Measurements from ENCODE around the gene ERGIC2. TPM values are rescaled to one million over a fixed set of nuclear protein-coding genes. Genes with fewer than 3 reads are reported as not detected.

ERGIC2 gene
- total RNA-seq, 1 experiment from 2014 or later = 111 TPM

GRCh38 chr12:29329411-29329810, 51.6 kb downstream of the ERGIC2 start:
- Mint-ChIP-seq H3K36me3 (ENCODE audit: insufficient read depth, unreplicated experiment) (no peaks in the 10 kb centered on the region), H3K27me3 (ENCODE audit: insufficient read depth, unreplicated experiment) (no peaks in the 10 kb centered on the region), H3K4me3 (ENCODE audit: unreplicated experiment) (no peak overlapping the region), H3K27ac (ENCODE audit: unreplicated experiment) (no peak overlapping the region), H3K4me1 (ENCODE audit: low read depth, unreplicated experiment) (peaks cover 10% of the 10 kb centered on the region), H3K9me3 (ENCODE audit: unreplicated experiment) (peaks cover 12% of the 10 kb centered on the region)
- no peak for TF ChIP-seq CTCF (IDR thresholded peaks at IDR 0.05; ENCODE audit: insufficient read depth in 1 of 2, low read depth in 1 of 2, low read length in 1 of 2, severe bottlenecking in 1 of 2, unreplicated experiment in 1 of 2)
- Histone ChIP-seq H3K27me3 (replicated peaks; ENCODE audit: control insufficient read depth, insufficient read depth, low read length) (no peaks in the 10 kb centered on the region), H3K4me3 (ENCODE audit: low read depth, low read length) (no peak overlapping the region), H3K36me3 (ENCODE audit: control insufficient read depth, insufficient read depth, low read length) (no peaks in the 10 kb centered on the region), H3K9me3 (no peaks in the 10 kb centered on the region), H3K4me1 (no peaks in the 10 kb centered on the region)
- ChIA-PET POLR2A (no interaction called here), CTCF (no interaction called here)
- intact Hi-C loops (cut with micrococcal nuclease; ENCODE audit: unreplicated experiment) = no loop called here
- DNase-seq = no peak
- BruUV-seq (replicated peaks) = no TSS peak

- no peaks in the 10 kb centered on the region for H3K27me3 Mint-ChIP-seq (ENCODE audit: insufficient read depth, unreplicated experiment)
- H3K9me3 Mint-ChIP-seq (ENCODE audit: unreplicated experiment) = peaks cover 23% of the 10 kb centered on the region
- H3K4me3 Mint-ChIP-seq (ENCODE audit: unreplicated experiment) = no peak overlapping the region
- POLR2A ChIA-PET = no interaction called here
- peaks cover 6% of the 10 kb centered on the region for H3K36me3 Mint-ChIP-seq (ENCODE audit: insufficient read depth, unreplicated experiment)
- H3K4me3 ChIP-seq (ENCODE audit: low read depth, low read length) = no peak overlapping the region
- TF ChIP-seq CTCF (IDR thresholded peaks at IDR 0.05; ENCODE audit: insufficient read depth in 1 of 2, low read depth in 1 of 2, low read length in 1 of 2, severe bottlenecking in 1 of 2, unreplicated experiment in 1 of 2) = no peak
- H3K36me3 ChIP-seq (ENCODE audit: control insufficient read depth, insufficient read depth, low read length) = no peaks in the 10 kb centered on the region
- peaks cover 8% of the 10 kb centered on the region; the same call in 1 of the 2 replicates for H3K4me1 ChIP-seq
- intact Hi-C loops (cut with micrococcal nuclease; ENCODE audit: unreplicated experiment) = no loop called here
- CTCF ChIA-PET = no interaction called here
- no peaks in the 10 kb centered on the region; the same call in 1 of the 2 replicates for H3K9me3 ChIP-seq
- no TSS peak for BruUV-seq (replicated peaks)
- H3K27me3 ChIP-seq (replicated peaks; ENCODE audit: control insufficient read depth, insufficient read depth, low read length) = no peaks in the 10 kb centered on the region
- H3K27ac Mint-ChIP-seq (ENCODE audit: unreplicated experiment) = no peak overlapping the region
- DNase-seq = no peak
- H3K4me1 Mint-ChIP-seq (ENCODE audit: low read depth, unreplicated experiment) = peaks cover 9% of the 10 kb centered on the region
These were observed 58.8 kb downstream of the ERGIC2 start for GRCh38 chr12:29322157-29322556.

- ChIA-PET CTCF (no interaction called here), POLR2A (interaction anchor here (0.5 kb wide), 1 partner anchor 123 kb away, joined by 3 read pairs; no protein-coding TSS in a partner anchor)
- peaks cover 15% of the 10 kb centered on the region for H3K4me1 ChIP-seq
- H3K4me1 Mint-ChIP-seq (ENCODE audit: low read depth, unreplicated experiment) = peaks cover 16% of the 10 kb centered on the region
- no peak for TF ChIP-seq CTCF (IDR thresholded peaks at IDR 0.05; ENCODE audit: insufficient read depth in 1 of 2, low read depth in 1 of 2, low read length in 1 of 2, severe bottlenecking in 1 of 2, unreplicated experiment in 1 of 2)
- H3K9me3 Mint-ChIP-seq (ENCODE audit: unreplicated experiment) = peaks cover 17% of the 10 kb centered on the region
- BruUV-seq (replicated peaks) = no TSS peak
- H3K9me3 ChIP-seq = no peaks in the 10 kb centered on the region; the same call in 1 of the 2 replicates
- H3K4me3 Mint-ChIP-seq (ENCODE audit: unreplicated experiment) = no peak overlapping the region
- H3K36me3 ChIP-seq (ENCODE audit: control insufficient read depth, insufficient read depth, low read length) = no peaks in the 10 kb centered on the region
- intact Hi-C loops (cut with micrococcal nuclease; ENCODE audit: unreplicated experiment) = no loop called here
- no peak for DNase-seq
- no peak overlapping the region for H3K4me3 ChIP-seq (ENCODE audit: low read depth, low read length)
- H3K27me3 ChIP-seq (replicated peaks; ENCODE audit: control insufficient read depth, insufficient read depth, low read length) = no peaks in the 10 kb centered on the region
- no peak overlapping the region for H3K27ac Mint-ChIP-seq (ENCODE audit: unreplicated experiment)
- H3K36me3 Mint-ChIP-seq (ENCODE audit: insufficient read depth, unreplicated experiment) = peaks cover 6% of the 10 kb centered on the region
- H3K27me3 Mint-ChIP-seq (ENCODE audit: insufficient read depth, unreplicated experiment) = no peaks in the 10 kb centered on the region
These were observed 60.5 kb downstream of the ERGIC2 start for GRCh38 chr12:29320295-29321085.

All from Caco-2 (cell line).